ENCODE data around the gene ANKFN1. TPM values are rescaled to one million over a fixed set of nuclear protein-coding genes. Genes with fewer than 3 reads are reported as not detected.

ANKFN1 gene
- total and polyA plus RNA-seq, 2 experiments from 2014 or later, result 0.21 TPM; not detected in 1

- Histone ChIP-seq H3K27me3 (no peaks in the 10 kb centered on the region), H3K4me3 (no peak overlapping the region), H3K4me1 (ENCODE audit: low read depth) (no peaks in the 10 kb centered on the region), H3K36me3 (no peaks in the 10 kb centered on the region), H3K9me3 (ENCODE audit: low read depth) (no peaks in the 10 kb centered on the region), H3K27ac (no peak overlapping the region)
- no peak for TF ChIP-seq CTCF (IDR thresholded peaks at IDR 0.05; ENCODE audit: low read depth, low read length)
- no peak for DNase-seq (ENCODE audit: low read depth in 1 of 2, low spot score in 1 of 2)
Measured at GRCh38 chr17:56314984-56315602, 161.8 kb downstream of the ANKFN1 start.

GRCh38 chr17:56316604-56317003 is 163.3 kb downstream of the ANKFN1 start:
- Histone ChIP-seq H3K27me3 (no peaks in the 10 kb centered on the region), H3K9me3 (ENCODE audit: low read depth) (no peaks in the 10 kb centered on the region), H3K4me1 (ENCODE audit: low read depth) (peaks cover 6% of the 10 kb centered on the region), H3K4me3 (no peak overlapping the region), H3K36me3 (no peaks in the 10 kb centered on the region), H3K27ac (no peak overlapping the region)
- no peak for TF ChIP-seq CTCF (IDR thresholded peaks at IDR 0.05; ENCODE audit: low read depth, low read length)
- DNase-seq (ENCODE audit: low read depth in 1 of 2, low spot score in 1 of 2), result no peak

- no peaks in the 10 kb centered on the region for H3K9me3 ChIP-seq (ENCODE audit: low read depth)
- peaks cover 6% of the 10 kb centered on the region for H3K4me1 ChIP-seq (ENCODE audit: low read depth)
- H3K36me3 ChIP-seq, result no peaks in the 10 kb centered on the region
- H3K27me3 ChIP-seq, result no peaks in the 10 kb centered on the region
- H3K27ac ChIP-seq, result no peak overlapping the region
- no peak for DNase-seq (ENCODE audit: low read depth in 1 of 2, low spot score in 1 of 2)
- no peak overlapping the region for H3K4me3 ChIP-seq
- TF ChIP-seq CTCF (IDR thresholded peaks at IDR 0.05; ENCODE audit: low read depth, low read length), result no peak
Measured at GRCh38 chr17:56317351-56318208, 164.3 kb downstream of the ANKFN1 start.

- Histone ChIP-seq H3K4me1 (ENCODE audit: low read depth) (peaks cover 6% of the 10 kb centered on the region), H3K36me3 (no peaks in the 10 kb centered on the region), H3K27me3 (peaks cover 5% of the 10 kb centered on the region), H3K9me3 (ENCODE audit: low read depth) (no peaks in the 10 kb centered on the region), H3K27ac (no peak overlapping the region), H3K4me3 (no peak overlapping the region)
- peak; percentile 13 to 65 for DNase-seq (ENCODE audit: low read depth in 1 of 2, low spot score in 1 of 2)
- no peak for TF ChIP-seq CTCF (IDR thresholded peaks at IDR 0.05; ENCODE audit: low read depth, low read length)
Measured at GRCh38 chr17:56319531-56319930, 166.3 kb downstream of the ANKFN1 start.

- no peak overlapping the region for H3K4me3 ChIP-seq
Measured at GRCh38 chr17:56320443-56320842, 167.2 kb downstream of the ANKFN1 start.

More at GRCh38 chr17:56320443-56320842, 167.2 kb downstream of the ANKFN1 start:
- H3K9me3 ChIP-seq (ENCODE audit: low read depth), result no peaks in the 10 kb centered on the region
- peaks cover 6% of the 10 kb centered on the region for H3K4me1 ChIP-seq (ENCODE audit: low read depth)
- no peak for TF ChIP-seq CTCF (IDR thresholded peaks at IDR 0.05; ENCODE audit: low read depth, low read length)
- DNase-seq (ENCODE audit: low read depth in 1 of 2, low spot score in 1 of 2), result peak in 1 of 2 donors; percentile 17
- no peaks in the 10 kb centered on the region for H3K36me3 ChIP-seq
- H3K27ac ChIP-seq, result no peak overlapping the region
- peaks cover 5% of the 10 kb centered on the region for H3K27me3 ChIP-seq

All from cardiac muscle cell (in vitro differentiated cells and primary cell).